IgD-negative memory B cell (primary cell): ENCODE measurements around the gene TMEM221. TPM values are rescaled to one million over a fixed set of nuclear protein-coding genes. Genes with fewer than 3 reads are reported as not detected.

ENCODE experiments used
- H3K27ac Mint-ChIP-seq, 3 donors: one replicate each; pipeline ENCODE4 v1.8.0; 2020 to 2022; ENCODE audit warnings: mild to moderate bottlenecking in 3 of 3, mixed read lengths in 3 of 3, moderate library complexity in 1 of 3
- H3K27me3 Mint-ChIP-seq: one replicate; pipeline ENCODE4 v1.8.0; 2021; ENCODE audit warnings: mixed read lengths
- H3K36me3 Mint-ChIP-seq: one replicate; pipeline ENCODE4 v1.8.0; 2020; ENCODE audit warnings: mild to moderate bottlenecking, mixed read lengths
- H3K4me1 Mint-ChIP-seq, 3 donors: one replicate each; pipeline ENCODE4 v1.8.0; 2020 to 2022; ENCODE audit warnings: mixed read lengths in 3 of 3, mild to moderate bottlenecking in 1 of 3
- H3K4me3 Mint-ChIP-seq, 4 donors: one replicate each; pipeline ENCODE4 v1.8.0; 2020 to 2022; ENCODE audit warnings: mild to moderate bottlenecking in 4 of 4, mixed read lengths in 4 of 4, moderate library complexity in 3 of 4
- H3K9me3 Mint-ChIP-seq, 3 donors: one replicate each; pipeline ENCODE4 v1.8.0; 2020 to 2021; ENCODE audit warnings: mixed read lengths in 3 of 3, mild to moderate bottlenecking in 1 of 3
- polyA plus RNA-seq: library from polyadenylated mRNA; unstranded; fragments of 300-500 nt; fragmentation: Illumina TruSeq; gene quantifications from one replicate; pipeline ENCODE4 v1.2.3, GENCODE V29; 2021

Gene TMEM221
- polyA plus RNA-seq, 1 donor from 2014 or later: not detected

GRCh38 chr19:17390665-17391370 is 57.6 kb downstream of the TMEM221 start:
- Mint-ChIP-seq H3K27ac (no peak overlapping the region), H3K27me3 (peaks cover 7% of the 10 kb centered on the region)

DNA sequence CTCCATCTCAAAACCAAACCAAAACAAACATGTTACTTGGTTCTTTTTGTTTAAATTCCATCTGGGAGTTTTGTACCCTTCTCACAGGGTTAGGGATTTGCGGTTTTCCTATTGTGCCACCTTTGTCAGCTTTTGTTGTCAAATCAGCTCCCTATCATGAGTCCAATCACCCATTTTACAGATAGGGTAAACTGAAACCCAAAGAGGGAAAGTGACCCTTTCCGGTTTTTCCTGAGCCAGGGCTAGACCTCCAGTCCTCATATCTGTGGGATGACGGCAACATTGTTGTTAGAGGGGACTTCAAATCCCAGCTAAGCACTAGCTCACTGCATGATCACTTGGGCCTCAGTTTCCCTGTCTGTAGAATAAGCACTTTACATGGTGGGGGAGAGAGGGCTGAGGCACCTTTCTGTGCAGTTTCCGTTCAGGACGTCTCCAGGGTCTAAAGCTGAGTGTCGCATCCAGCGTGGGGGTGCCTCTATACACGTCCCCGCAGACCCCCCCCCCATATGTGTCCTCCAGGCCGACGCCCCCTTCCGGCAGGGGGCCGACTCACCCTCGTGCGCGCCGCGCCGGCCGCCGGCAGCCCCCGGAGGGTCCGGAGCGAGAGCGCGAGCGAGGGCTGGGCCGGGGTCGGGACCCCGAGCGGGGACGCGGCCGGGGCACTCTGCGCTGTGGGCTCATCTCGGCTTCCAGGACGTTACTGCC is 58.4 kb downstream of the TMEM221 start:
- Mint-ChIP-seq H3K27ac (no peak overlapping the region), H3K9me3 (no peaks in the 10 kb centered on the region), H3K36me3 (no peaks in the 10 kb centered on the region), H3K4me1 (peaks cover 4 to 13% (median 11%) of the 10 kb centered on the region in 3 donors), H3K27me3 (peaks cover 9% of the 10 kb centered on the region), H3K4me3 (peak overlapping the region in 1 of 4 donors; percentile 91)

More at GRCh38 chr19:17390665-17391370, 57.6 kb downstream of the TMEM221 start:
- Mint-ChIP-seq H3K9me3 (no peaks in the 10 kb centered on the region), H3K4me1 (peaks cover 4 to 13% (median 11%) of the 10 kb centered on the region in 3 donors), H3K36me3 (no peaks in the 10 kb centered on the region), H3K4me3 (peak overlapping the region; percentile 71 to 91 (median 81))

DNA sequence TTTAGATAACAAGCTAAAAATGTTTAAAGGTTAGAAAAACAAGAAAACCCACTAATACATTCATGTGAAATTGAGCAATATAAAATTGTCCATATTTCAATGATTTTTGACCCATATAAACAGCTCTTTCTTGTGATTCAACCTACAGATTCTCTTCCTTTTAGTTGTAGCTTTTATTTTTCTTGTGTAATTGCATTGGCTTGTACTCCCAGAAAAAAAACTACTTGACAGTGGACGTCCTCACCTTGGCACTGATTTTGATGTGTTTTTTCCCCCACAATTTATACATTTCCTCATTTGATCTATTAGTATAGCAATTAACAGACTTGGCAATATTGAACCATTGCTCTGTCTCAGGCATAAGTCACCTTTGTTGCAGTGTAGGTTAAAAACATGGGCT is 59.2 kb downstream of the TMEM221 start:
- Mint-ChIP-seq H3K27ac (no peak overlapping the region), H3K27me3 (peaks cover 9% of the 10 kb centered on the region), H3K9me3 (no peaks in the 10 kb centered on the region), H3K4me1 (peaks cover 4 to 11% (median 11%) of the 10 kb centered on the region in 3 donors), H3K36me3 (no peaks in the 10 kb centered on the region), H3K4me3 (peak overlapping the region in 3 of 4 donors; percentile 3 to 45 (median 23))

DNA sequence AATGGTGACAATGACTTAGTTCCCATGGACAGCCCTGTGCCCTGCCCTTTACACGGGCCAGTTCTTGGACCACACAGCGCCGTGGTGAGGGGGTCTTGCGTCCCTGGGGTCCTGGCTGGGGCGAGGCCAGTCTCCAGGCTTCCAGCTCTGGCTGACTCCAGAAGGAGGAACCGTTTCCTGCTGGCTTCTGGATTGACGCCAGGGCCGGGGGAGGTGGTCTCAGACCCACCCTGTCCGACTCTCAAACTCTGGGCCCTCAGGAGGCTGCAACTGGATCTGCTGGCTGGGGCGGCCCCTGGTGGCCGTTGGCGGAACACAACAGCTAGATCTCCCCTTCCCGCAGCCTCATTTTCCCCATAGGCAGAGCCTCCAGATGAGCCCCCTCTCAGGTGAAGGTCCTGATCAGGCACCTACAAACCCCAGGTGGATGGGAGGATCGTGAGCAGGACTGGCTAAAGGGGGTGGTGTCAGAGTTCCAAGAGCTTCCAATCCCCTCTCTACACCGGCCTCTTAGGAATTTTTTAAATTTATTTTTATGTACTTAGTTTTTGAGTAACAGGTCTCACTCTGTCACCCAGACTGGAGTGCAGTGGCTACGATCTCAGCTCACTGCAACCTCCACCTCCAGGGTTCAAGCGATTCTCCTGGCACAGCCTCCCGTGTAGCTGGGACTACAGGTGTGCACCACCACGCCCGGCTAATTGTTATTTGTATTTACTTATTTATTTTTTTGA is 62.4 kb downstream of the TMEM221 start:
- Mint-ChIP-seq H3K27me3 (peaks cover 4% of the 10 kb centered on the region), H3K4me3 (peak overlapping the region in 1 of 4 donors; percentile 53), H3K4me1 (peaks cover 4 to 9% (median 8%) of the 10 kb centered on the region in 3 donors), H3K9me3 (no peaks in the 10 kb centered on the region), H3K27ac (peak overlapping the region in 1 of 3 donors; percentile 64), H3K36me3 (no peaks in the 10 kb centered on the region)

Other genes with a start within 250 kb of the TMEM221 start
- 52.5 TPM for gene USE1, start 233.3 kb downstream of the TMEM221 start, polyA plus RNA-seq
- gene OCEL1, start 222.4 kb downstream of the TMEM221 start, polyA plus RNA-seq: 46.0 TPM
- gene NR2F6, start 202.7 kb downstream of the TMEM221 start, polyA plus RNA-seq: 1.3 TPM
- not detected for gene USHBP1, start 183.9 kb downstream of the TMEM221 start, polyA plus RNA-seq
- gene BABAM1, start 181.2 kb downstream of the TMEM221 start, polyA plus RNA-seq: 115 TPM
- gene ANKLE1, start 166.8 kb downstream of the TMEM221 start, polyA plus RNA-seq: 6.1 TPM
- gene ABHD8, start 145.2 kb downstream of the TMEM221 start, polyA plus RNA-seq: 8.5 TPM
- 218 TPM for gene MRPL34, start 142.8 kb downstream of the TMEM221 start, polyA plus RNA-seq
- gene DDA1, start 139.1 kb downstream of the TMEM221 start, polyA plus RNA-seq: 38.6 TPM
- not detected for gene ANO8, start 113.8 kb downstream of the TMEM221 start, polyA plus RNA-seq
- gene GTPBP3, start 111.1 kb downstream of the TMEM221 start, polyA plus RNA-seq: 11.1 TPM
- gene PLVAP, start 71.3 kb downstream of the TMEM221 start, polyA plus RNA-seq: not detected
- gene CCDC194, start 54.5 kb downstream of the TMEM221 start, polyA plus RNA-seq: not detected
- gene BST2, start 43.0 kb downstream of the TMEM221 start, polyA plus RNA-seq: 162 TPM
- 22.2 TPM for gene MVB12A, start 28.6 kb downstream of the TMEM221 start, polyA plus RNA-seq
- not detected for gene NXNL1, start 12.3 kb upstream of the TMEM221 start, polyA plus RNA-seq
- gene SLC27A1, start 21.9 kb upstream of the TMEM221 start, polyA plus RNA-seq: 4.5 TPM
- 106 TPM for gene PGLS, start 63.0 kb upstream of the TMEM221 start, polyA plus RNA-seq
- gene COLGALT1, start 107.0 kb upstream of the TMEM221 start, polyA plus RNA-seq: 11.5 TPM
- not detected for gene UNC13A, start 239.7 kb upstream of the TMEM221 start, polyA plus RNA-seq